Measurements from ENCODE around the gene TGM3.
"Not testable (repeated sequence)": the region's sequence is repeated elsewhere in the genome, so short reads cannot be mapped to it uniquely, and the experiment has no call there.

- TF ChIP-seq CTCF, POLR2A (IDR thresholded peaks at IDR 0.05): not testable (repeated sequence)
Observed at GRCh38 chr20:2264621-2265374, 31.0 kb upstream of the TGM3 start.
